GM18909 (cell line): ENCODE results near the gene DESI2.

Source experiments
- ATAC-seq: cut with Tn5 transposase; IDR thresholded peaks from one replicate; pipeline ENCODE4 v1.9.1; 2021; ENCODE audit warnings: mild to moderate bottlenecking; ENCODE audit not compliant: unreplicated experiment, poor library complexity

The DESI2 gene

GRCh38 chr1:244652623-244653438 is at the start of gene DESI2:
Gene DESI2 (plus strand): TSS chr1:244653126. CDS start chr1:244653314, 188 bp downstream.
- peak; percentile 96 for ATAC-seq

DNA sequence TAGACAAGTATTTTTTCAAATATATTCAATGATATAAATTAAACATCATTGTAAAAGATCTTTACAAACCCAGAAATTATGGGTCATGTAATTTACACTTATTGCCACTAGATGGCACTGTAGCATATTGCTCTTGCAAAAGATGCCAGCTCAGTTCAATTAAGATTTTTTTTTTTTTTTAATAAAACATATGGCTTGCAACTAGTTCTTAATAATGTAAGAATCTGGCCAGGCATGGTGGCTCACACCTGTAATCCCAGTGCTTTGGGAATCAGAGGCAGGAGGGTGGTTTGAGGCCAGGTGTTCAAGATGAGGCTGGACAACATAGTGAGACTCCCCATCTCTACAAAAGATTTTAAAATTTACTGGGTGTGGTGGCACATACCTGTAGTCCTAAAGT is 49.4 kb upstream of the DESI2 start:
- no peak for ATAC-seq

DNA sequence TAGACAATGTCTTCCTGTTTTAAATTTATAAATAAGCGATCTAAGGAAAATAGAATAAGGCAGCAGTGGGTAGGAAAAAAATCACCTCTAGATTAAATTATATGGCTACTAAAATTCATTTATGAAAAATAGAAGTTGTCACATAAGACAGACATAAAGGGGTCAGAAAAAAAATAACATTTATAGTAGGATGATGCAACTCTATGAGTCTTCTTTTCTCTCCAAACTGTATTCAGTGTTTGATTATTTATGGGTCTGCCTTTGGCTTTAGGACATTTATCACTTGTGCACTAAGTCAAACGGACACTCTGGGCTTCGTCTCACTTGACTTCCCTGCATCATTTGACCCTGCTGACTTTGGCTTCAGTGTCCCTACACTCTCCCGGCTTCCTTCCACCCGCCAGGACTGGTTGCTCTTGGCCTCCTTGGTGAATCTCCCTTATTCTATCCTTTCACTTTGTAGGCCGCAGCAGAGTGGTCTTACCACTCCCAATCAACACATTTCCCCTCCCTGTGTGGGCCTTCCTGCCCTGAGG is 47.0 kb upstream of the DESI2 start:
- no peak for ATAC-seq

- no peak for ATAC-seq
Observed at GRCh38 chr1:244614113-244614836, 38.7 kb upstream of the DESI2 start.

DNA sequence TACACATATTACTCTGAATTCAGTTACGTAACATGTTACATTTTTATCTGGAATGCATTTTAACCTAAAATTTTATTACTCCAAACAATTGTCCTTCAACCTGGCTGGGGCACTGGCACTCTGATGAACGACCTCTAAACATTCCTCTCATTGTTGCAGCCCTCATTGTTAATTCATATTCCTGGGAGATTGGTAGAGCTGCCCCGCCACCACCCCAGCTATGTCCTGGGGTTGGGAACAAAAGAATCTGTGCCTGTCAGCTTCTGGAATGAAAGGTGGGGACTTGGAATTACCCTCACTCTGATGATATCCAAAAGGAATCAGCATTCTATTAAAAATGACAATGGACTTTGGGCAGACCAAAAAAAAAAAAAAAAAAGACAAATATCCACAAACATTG is 38.0 kb upstream of the DESI2 start:
- no peak for ATAC-seq

GRCh38 chr1:244615301-244615700 is 37.6 kb upstream of the DESI2 start:
- no peak for ATAC-seq

DNA sequence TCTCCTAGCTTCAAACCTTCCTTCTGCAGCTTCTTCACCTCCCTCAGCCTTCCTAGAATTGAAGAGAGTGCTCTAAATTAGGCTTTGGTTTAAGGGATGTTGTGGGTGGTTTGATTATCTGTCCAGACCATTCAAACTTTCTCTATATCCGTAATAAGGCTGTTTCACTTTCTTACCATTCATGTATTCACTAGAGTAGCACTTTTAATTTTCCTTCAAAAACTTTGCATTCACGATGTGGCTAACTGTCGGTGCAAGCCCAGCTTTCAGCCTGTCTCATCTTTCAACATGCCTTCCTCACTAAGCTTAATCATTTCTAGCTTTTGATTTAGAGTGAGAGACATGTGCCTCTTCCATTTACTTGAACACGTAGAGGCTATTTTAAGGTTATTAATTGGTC is 26.2 kb upstream of the DESI2 start:
- ATAC-seq, result no peak

- ATAC-seq, result no peak
Observed at GRCh38 chr1:244628789-244629188, 24.1 kb upstream of the DESI2 start.

DNA sequence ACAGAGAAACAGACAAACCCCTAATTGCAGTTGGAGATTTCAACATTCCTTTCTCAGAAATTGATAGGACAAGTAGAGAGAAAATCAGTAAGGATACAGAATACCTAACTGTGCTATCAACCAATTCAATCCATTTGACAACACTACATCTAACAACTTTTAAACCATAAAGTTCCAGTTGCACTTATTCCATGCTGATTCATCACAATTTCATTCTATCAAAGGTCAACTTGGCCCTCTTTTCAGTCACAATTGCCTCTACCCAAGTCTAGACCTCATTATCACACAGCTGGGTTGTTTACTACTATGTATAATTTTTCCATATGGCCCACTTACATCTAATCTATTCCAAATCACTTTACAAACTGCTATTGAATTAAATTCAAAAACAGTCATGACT is 19.8 kb upstream of the DESI2 start:
- ATAC-seq, result no peak

DNA sequence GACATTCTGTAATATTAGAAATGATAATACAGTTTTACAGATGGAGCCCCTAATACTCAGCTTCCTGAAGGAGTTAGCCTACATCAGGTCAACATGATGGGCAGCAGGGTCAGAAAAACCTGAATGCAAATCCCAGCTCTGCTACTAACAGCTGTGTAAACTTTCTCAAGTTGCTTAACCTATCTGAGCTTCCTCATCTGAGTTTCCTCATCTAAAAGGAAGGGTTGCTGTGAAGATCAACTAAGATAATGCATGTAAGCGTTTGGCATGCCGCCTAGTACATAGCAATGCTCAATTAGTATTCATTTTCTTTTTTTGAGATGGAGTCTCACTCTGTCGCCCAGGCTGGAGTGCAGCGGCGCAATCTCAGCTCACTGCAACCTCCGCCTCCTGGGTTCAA is 18.4 kb upstream of the DESI2 start:
- no peak for ATAC-seq

- ATAC-seq, result no peak
Observed at GRCh38 chr1:244636488-244637259, 16.3 kb upstream of the DESI2 start.

GRCh38 chr1:244639561-244639960 is 13.4 kb upstream of the DESI2 start:
- ATAC-seq, result no peak

GRCh38 chr1:244640917-244641316 is 12.0 kb upstream of the DESI2 start:
- no peak for ATAC-seq

DNA sequence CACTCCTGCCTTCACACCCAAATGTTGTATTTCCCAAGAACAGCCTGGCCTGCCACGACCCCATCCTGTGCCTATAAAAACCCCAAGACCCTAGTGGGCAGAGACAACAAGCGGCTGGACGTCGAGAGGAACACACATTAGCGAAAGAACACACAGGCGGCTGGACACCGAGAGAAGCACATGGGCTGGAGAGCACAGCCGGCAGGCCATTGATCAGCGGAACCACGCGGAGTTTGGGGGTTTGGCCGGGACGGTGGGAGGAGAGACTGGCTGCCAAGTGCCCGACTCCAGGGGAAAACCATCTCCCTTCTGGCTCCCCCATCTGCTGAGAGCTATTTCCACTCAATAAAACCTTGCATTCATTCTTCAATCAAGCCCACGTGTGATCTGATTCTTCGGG is 10.4 kb upstream of the DESI2 start:
- ATAC-seq, result no peak

DNA sequence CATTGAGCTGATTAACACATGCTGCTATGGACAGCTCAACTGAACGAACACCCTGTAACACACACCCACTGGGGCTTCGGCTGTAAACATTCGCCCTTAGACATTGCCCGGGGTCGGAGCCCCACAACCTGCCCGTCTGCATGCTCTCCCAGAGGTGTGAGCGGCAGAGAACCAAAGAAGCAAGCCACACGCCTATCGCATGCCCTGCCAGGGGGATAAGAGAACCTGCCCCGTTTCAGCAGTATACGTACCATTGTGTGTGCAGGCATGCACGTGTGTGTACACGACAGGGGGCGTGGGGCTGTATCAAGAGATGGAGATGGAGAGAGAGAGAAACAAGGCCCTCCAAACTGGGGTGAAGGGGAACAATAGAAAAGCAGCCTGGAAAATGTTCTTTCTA is 9.9 kb upstream of the DESI2 start:
- no peak for ATAC-seq

- no peak for ATAC-seq
Observed at GRCh38 chr1:244645414-244645813, 7.5 kb upstream of the DESI2 start.

DNA sequence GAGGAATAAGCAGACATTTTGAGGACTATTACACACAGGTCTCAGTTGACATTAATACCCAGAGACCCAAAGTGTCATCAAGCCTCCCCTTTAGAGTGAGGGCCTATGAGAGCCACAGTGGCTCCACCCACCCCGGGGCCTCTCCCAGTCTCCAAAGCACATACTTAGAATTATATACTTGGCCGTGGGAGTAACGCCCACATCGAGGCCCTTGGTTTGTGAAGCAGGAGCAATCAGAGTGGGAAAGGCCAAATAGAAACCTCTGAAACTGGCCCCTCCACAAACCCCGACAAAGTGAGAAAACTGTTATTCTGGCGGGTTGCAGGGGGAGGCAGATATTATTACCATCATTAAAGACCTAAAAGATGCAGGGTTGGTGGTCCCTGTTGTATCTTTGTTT is 7.0 kb upstream of the DESI2 start:
- ATAC-seq, result no peak

DNA sequence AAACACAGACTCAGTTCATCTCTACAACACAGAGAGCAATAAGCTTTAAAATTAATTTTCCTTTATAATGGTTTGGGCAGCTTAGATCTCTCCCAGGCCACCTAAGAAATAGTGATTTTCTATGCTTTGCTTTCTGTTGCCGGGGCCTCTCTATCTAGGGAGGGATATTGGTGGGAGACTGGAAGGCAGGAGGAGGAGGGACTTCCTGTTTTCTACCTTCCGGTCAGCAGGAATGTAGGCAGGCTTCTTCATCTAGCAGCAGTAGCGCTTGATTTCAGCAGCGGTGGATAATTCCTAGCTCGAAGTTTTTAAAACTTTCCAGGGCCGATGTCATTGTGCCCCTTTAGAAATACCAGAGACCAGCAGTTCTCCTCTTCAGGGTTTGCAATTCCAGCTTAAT is 5.1 kb upstream of the DESI2 start:
- ATAC-seq, result no peak

DNA sequence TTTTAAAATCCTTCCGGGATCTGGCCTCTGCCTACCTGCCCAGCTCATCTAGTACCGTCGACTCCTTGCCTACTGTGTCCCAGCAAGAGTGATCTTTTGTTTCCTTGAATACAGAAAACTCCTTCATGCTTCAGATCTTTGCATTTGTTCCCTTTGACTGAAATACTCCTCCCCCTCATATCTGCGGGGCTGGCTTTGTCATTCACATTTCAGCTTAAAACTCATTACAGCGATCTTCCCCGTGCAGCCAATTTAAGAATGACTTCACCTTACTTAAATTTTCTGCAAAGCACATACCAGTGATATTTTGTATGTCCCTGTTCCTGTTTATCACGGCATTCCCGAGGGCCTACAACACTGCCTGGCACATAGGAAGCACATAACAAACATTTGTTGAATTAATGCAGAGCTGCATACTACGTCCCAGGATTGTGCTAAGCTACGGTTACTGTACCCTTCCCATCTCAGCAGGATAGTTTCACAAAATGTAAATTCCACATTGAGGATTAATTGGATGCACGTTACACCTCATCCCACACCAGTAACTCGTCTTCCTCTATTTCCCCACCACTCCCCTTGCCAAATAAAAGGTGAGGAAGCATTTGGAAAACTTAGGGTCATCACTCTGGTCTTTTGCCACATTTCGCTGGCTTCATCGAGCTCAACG is 837 bp upstream of the DESI2 start:
- no peak for ATAC-seq

GRCh38 chr1:244653439-244654107 is 647 bp downstream of the DESI2 start:
- peak; percentile 0 for ATAC-seq
